HG03558 (cell line): Measurements from ENCODE around the gene ROR2.

Experiments used
- ATAC-seq: cut with Tn5 transposase; IDR thresholded peaks from one replicate; pipeline ENCODE4 v1.9.1; 2021; ENCODE audit warnings: moderate number of reproducible peaks; ENCODE audit not compliant: unreplicated experiment; ENCODE audit errors: extremely low read depth

The ROR2 gene

GRCh38 chr9:91825422-91825821 lies 124.6 kb downstream of the ROR2 start:
- ATAC-seq: no peak

- no peak for ATAC-seq
Observed at GRCh38 chr9:91824601-91825305, 125.3 kb downstream of the ROR2 start.

GRCh38 chr9:91824151-91824550 lies 125.9 kb downstream of the ROR2 start:
- no peak for ATAC-seq

GRCh38 chr9:91820949-91821880 lies 128.8 kb downstream of the ROR2 start:
- ATAC-seq: no peak

GRCh38 chr9:91820126-91820750 lies 129.8 kb downstream of the ROR2 start:
- ATAC-seq: no peak

- no peak for ATAC-seq
Observed at GRCh38 chr9:91818647-91819403, 131.2 kb downstream of the ROR2 start.

GRCh38 chr9:91818225-91818585 lies 131.8 kb downstream of the ROR2 start:
- ATAC-seq: no peak

GRCh38 chr9:91817493-91818224 lies 132.4 kb downstream of the ROR2 start:
- ATAC-seq: no peak

GRCh38 chr9:91817106-91817492 lies 132.9 kb downstream of the ROR2 start:
- ATAC-seq: no peak

- no peak for ATAC-seq
Observed at GRCh38 chr9:91816356-91816755, 133.7 kb downstream of the ROR2 start.

GRCh38 chr9:91815896-91816295 lies 134.1 kb downstream of the ROR2 start:
- ATAC-seq: no peak

GRCh38 chr9:91814753-91815152 lies 135.3 kb downstream of the ROR2 start:
- no peak for ATAC-seq

GRCh38 chr9:91814201-91814600 lies 135.8 kb downstream of the ROR2 start:
- no peak for ATAC-seq

- ATAC-seq: no peak
Observed at GRCh38 chr9:91813176-91813795, 136.7 kb downstream of the ROR2 start.

GRCh38 chr9:91812191-91812590 lies 137.8 kb downstream of the ROR2 start:
- ATAC-seq: no peak

GRCh38 chr9:91811024-91811909 lies 138.8 kb downstream of the ROR2 start:
- ATAC-seq: no peak

- no peak for ATAC-seq
Observed at GRCh38 chr9:91810286-91810905, 139.6 kb downstream of the ROR2 start.
